HFFc6 (cell line): ENCODE results near the gene GARIN6. TPM values are rescaled to one million over a fixed set of nuclear protein-coding genes. Genes with fewer than 3 reads are reported as not detected.

ENCODE experiments used
- DNase-seq: peaks from one replicate; pipeline ENCODE4 v3.0.0-alpha.2; 2018
- H3K27ac Mint-ChIP-seq: 2 replicates; pipeline ENCODE4 v1.8.0; 2020; ENCODE audit warnings: mild to moderate bottlenecking, mixed read lengths
- H3K27me3 Mint-ChIP-seq: 2 replicates; pipeline ENCODE4 v1.8.0; 2021; ENCODE audit warnings: mild to moderate bottlenecking, moderate library complexity, mixed read lengths; ENCODE audit not compliant: insufficient read depth
- H3K36me3 Mint-ChIP-seq: 2 replicates; pipeline ENCODE4 v1.8.0; 2021; ENCODE audit warnings: low read depth, mixed read lengths
- H3K4me1 Mint-ChIP-seq: 2 replicates; pipeline ENCODE4 v1.8.0; 2020; ENCODE audit warnings: low read depth, mixed read lengths
- H3K4me3 Mint-ChIP-seq: 2 replicates; pipeline ENCODE4 v1.8.0; 2020; ENCODE audit warnings: mild to moderate bottlenecking, moderate library complexity, mixed read lengths
- H3K9me3 Mint-ChIP-seq: 2 replicates; pipeline ENCODE4 v1.8.0; 2020; ENCODE audit warnings: mild to moderate bottlenecking, mixed read lengths
- CTCF ChIP-seq: fragments of 200-600 bp; sonication (generic); IDR thresholded peaks from 2 replicates; pipeline ENCODE4 v1.5.0; 2021; ENCODE audit warnings: antibody characterized with exemption, mild to moderate bottlenecking
- total RNA-seq, 6 experiments: library from RNA; stranded (reverse); fragmentation: NEBNext Ultra II Directional; extraction: Animal tissue kit (Norgen Biotek cat#: 25700); gene quantifications; 2 replicates in 1 of 6; 3 replicates in 5 of 6; pipeline ENCODE4 v1.2.3, GENCODE V29; 2021

GARIN6 gene
- total RNA-seq, 6 experiments from 2014 or later: not detected

GRCh38 chr12:99644629-99645028 lies 2.9 kb upstream of the GARIN6 start:
- H3K4me1 Mint-ChIP-seq: no peaks in the 10 kb centered on the region
- no peaks in the 10 kb centered on the region for H3K36me3 Mint-ChIP-seq
- no peak for TF ChIP-seq CTCF
- H3K4me3 Mint-ChIP-seq: no peak overlapping the region
- peaks cover 35% of the 10 kb centered on the region for H3K9me3 Mint-ChIP-seq
- H3K27ac Mint-ChIP-seq: no peak overlapping the region
- no peaks in the 10 kb centered on the region for H3K27me3 Mint-ChIP-seq
- no peak for DNase-seq

GRCh38 chr12:99648183-99648582 lies 630 bp downstream of the GARIN6 start:
- H3K4me3 Mint-ChIP-seq: no peak overlapping the region
- peaks cover 28% of the 10 kb centered on the region for H3K9me3 Mint-ChIP-seq
- no peak for DNase-seq
- H3K27ac Mint-ChIP-seq: no peak overlapping the region
- TF ChIP-seq CTCF: no peak
- H3K27me3 Mint-ChIP-seq: no peaks in the 10 kb centered on the region
- no peaks in the 10 kb centered on the region for H3K36me3 Mint-ChIP-seq
- no peaks in the 10 kb centered on the region for H3K4me1 Mint-ChIP-seq

GRCh38 chr12:99649551-99649950 lies 2.0 kb downstream of the GARIN6 start:
- DNase-seq: no peak
- no peaks in the 10 kb centered on the region for H3K4me1 Mint-ChIP-seq
- H3K27ac Mint-ChIP-seq: no peak overlapping the region
- H3K36me3 Mint-ChIP-seq: no peaks in the 10 kb centered on the region
- peaks cover 19% of the 10 kb centered on the region for H3K9me3 Mint-ChIP-seq
- no peaks in the 10 kb centered on the region for H3K27me3 Mint-ChIP-seq
- TF ChIP-seq CTCF: no peak
- no peak overlapping the region for H3K4me3 Mint-ChIP-seq

GRCh38 chr12:99658671-99659349 lies 11.3 kb downstream of the GARIN6 start:
- TF ChIP-seq CTCF: peak; percentile 47; the same call in 1 of the 2 replicates
- no peak for DNase-seq
- Mint-ChIP-seq H3K9me3 (peaks cover 25% of the 10 kb centered on the region), H3K27ac (no peak overlapping the region), H3K4me3 (no peak overlapping the region), H3K36me3 (no peaks in the 10 kb centered on the region), H3K4me1 (no peaks in the 10 kb centered on the region), H3K27me3 (no peaks in the 10 kb centered on the region)

- Mint-ChIP-seq H3K27ac (no peak overlapping the region), H3K27me3 (no peaks in the 10 kb centered on the region), H3K4me1 (no peaks in the 10 kb centered on the region), H3K4me3 (no peak overlapping the region), H3K36me3 (no peaks in the 10 kb centered on the region), H3K9me3 (peaks cover 25% of the 10 kb centered on the region)
- no peak for DNase-seq
- TF ChIP-seq CTCF: no peak
These were observed 23.1 kb downstream of the GARIN6 start for GRCh38 chr12:99670635-99671034.
